Subcutaneous adipose tissue (tissue), 4 donors: ENCODE data around the gene HOOK2. TPM values are rescaled to one million over a fixed set of nuclear protein-coding genes. Genes with fewer than 3 reads are reported as not detected.

Source experiments
- total RNA-seq, 4 donors: library from RNA; depleted of rRNA; stranded (reverse); fragments of >200 nt; gene quantifications; one replicate each; pipeline ENCODE4 v1.1.0, GENCODE V29; 2016
- TF ChIP-seq, protein P1 (sequence below): fragments of 450-650 bp; IDR thresholded peaks from one replicate; pipeline ENCODE4 v1.5.1; 2016; ENCODE audit warnings: low read depth, mild to moderate bottlenecking, control low read depth, antibody characterized with exemption, moderate library complexity

The HOOK2 gene
- total RNA-seq, 4 donors from 2014 or later, result 17.1 to 290 (median 36.9) TPM

DNA sequence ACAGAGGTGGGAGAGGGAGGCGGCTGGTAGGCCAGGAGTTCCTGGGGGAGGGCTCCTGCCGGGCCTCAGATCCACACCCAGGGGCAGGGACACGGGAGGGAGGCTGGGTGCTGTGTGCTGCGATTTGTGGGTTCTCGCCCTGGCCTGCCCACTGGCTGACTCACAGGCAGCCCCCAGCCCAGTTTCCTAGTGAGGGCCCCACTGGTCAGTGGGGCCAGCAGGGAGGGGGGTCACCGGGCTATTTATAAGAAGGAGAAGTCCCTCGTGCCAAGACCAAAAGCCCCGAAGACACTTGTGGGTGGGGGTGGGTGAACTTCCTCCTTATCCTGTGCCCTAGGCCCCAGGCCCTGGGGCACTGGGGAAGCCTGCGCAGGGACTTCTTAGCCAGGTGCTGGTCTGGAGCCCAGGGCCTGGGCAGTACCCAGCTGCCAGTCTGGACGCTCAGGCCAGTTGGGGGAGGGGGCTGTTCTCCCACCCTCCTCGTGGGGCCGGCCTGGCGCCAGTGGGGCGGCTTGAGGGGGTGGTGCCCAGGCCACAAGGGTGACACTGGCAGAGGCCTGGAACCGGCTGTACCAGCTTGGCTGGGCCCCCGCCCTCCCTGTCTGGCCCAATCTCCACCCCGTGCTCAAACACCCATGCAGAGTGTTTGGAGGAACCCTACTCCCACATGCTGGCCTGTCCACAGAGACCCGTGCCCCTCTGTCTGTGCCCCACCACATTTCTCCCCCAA, 11.0 kb upstream of the HOOK2 start:
- TF ChIP-seq, protein P1, sequence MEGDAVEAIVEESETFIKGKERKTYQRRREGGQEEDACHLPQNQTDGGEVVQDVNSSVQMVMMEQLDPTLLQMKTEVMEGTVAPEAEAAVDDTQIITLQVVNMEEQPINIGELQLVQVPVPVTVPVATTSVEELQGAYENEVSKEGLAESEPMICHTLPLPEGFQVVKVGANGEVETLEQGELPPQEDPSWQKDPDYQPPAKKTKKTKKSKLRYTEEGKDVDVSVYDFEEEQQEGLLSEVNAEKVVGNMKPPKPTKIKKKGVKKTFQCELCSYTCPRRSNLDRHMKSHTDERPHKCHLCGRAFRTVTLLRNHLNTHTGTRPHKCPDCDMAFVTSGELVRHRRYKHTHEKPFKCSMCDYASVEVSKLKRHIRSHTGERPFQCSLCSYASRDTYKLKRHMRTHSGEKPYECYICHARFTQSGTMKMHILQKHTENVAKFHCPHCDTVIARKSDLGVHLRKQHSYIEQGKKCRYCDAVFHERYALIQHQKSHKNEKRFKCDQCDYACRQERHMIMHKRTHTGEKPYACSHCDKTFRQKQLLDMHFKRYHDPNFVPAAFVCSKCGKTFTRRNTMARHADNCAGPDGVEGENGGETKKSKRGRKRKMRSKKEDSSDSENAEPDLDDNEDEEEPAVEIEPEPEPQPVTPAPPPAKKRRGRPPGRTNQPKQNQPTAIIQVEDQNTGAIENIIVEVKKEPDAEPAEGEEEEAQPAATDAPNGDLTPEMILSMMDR, result no peak

DNA sequence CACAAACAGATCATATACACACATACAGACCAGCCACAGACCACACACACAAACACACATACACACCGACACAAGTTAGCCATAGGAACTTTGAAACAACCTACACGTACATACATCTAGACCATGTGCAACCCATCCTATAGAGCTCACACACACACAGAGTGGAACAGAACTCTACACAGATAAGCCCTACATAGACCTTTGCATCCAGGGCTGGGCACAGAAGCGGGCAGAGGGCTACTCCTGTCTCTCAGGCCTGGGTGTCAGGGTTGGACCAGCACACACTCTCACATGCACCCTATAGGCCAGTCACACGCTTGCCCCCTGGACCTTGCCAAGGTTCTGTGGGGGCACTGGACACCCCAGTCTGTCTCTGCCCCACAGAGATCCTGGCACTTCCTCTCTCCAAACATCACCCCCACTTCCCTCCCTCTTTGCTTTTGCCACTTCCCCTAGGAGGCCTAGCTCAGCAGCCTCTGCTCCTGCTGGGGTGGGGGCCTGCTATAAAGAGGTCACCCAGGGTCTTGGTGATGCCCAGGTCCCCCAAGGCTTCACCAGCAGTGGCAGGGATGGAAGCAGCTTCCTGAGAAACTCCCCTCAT, 10.2 kb upstream of the HOOK2 start:
- TF ChIP-seq, protein P1, result no peak

DNA sequence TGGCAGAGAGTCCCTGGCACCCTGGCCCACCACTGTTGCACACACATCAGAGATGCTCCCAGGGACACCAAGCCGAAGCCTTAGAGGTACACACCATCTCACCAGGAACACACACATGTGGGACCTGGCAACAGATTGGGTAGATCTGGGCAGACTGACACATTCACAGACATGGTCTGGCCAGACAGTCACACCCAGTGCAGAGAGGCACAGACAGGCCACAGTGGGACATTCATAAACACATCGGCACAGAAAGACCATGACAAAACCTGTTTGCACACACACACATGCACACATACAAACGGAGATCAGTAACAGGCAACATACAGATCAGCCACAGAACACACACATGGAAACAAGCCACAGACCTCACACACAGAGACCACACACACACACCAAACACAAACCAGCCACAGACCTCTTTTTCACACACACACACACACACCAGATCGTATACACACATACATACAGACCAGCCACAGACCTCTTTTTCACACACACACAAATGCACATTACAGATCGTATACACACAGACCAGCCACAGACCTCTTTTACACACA, 9.6 kb upstream of the HOOK2 start:
- TF ChIP-seq, protein P1, result no peak

DNA sequence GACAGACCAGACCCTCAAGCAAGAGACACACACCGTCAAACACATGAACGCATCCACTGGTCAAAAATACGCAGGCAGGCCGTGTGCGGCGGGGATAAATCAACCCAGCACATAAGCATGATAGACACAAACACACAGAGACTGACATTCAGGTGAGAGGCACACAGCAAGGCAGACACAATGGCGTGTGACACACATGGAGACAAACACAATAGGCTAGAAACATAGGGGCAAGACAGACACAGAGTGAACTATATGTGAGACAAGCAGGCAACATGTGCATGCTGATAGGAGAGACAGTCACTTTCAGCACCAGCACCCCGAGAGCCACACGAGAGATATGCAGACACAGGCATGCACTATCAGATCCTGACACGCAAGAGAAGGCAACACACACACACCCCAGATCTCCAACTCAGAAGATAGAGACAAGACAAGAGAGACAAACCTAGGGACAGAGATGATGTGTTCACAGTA, 9.1 kb upstream of the HOOK2 start:
- TF ChIP-seq, protein P1, result no peak

DNA sequence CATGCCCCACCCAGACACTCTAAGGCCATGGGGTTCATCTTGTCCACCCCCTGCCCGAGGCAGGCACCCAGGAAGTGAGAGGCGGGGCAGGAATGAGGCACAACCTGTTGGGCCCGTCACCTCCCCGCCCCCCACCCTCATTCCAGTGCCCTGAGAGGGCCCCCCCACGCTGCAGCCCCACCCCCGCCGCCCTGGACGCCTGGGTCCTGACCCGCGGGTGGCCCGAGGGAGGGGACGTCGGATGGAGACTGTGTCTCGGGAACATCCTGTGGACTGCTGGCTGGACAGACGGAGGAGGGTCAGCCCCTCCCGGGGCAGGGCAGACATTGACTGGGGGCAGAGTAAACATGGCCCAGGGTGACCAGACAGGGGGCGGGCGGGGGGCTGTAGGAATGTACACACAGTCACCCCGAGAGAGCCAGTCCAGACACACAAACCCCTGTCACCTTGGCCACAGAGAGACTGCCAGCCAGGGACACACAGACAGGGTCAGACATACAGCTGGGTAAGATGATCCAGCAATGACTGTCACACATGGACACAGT, 8.6 kb upstream of the HOOK2 start:
- TF ChIP-seq, protein P1, result no peak

DNA sequence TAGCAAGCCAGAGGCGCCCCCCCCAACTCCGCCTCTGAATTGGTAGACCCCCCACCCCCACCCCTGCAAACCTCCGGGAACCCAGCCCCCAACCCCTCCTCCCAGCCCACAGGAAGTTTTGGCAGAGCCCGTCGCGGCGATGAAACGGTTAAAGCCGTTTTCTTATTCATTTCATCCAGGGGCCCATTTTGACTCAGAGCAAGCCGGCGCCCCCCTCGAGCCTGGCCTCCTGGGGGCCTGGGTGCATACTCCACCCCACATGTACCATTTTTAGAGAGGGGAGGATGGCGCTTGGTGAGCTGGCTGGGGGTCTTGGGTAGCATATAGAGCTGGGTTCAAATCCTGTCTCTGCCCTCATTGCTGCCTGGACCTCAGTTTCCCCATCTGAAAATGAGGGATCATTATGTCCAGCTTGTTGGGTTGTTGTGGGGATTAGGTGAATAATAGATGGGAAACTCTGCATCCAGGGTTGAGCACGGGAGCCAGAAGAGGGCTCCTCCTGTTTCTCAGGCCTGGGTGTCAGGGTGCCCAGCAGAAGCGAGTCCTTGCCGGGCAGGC, 8.0 kb upstream of the HOOK2 start:
- TF ChIP-seq, protein P1, result no peak
